ENCODE measurements around the gene NUDT2. TPM values are rescaled to one million over a fixed set of nuclear protein-coding genes. Genes with fewer than 3 reads are reported as not detected.
"Not testable (repeated sequence)": the region's sequence is repeated elsewhere in the genome, so short reads cannot be mapped to it uniquely, and the experiment has no call there.

Gene NUDT2
- 22.6 TPM for total RNA-seq (ENCODE audit: insufficient read depth, low replicate concordance)

- DNase-seq (ENCODE audit: low spot score): peak; percentile 100
These were observed at the start of gene NUDT2, which contains the start of gene KIF24 for GRCh38 chr9:34328987-34329832. TSS of gene NUDT2 (plus strand) at chr9:34329569. CDS start at chr9:34339040, 9,471 bp downstream. TSS of gene KIF24 (minus strand) at chr9:34329268. CDS start at chr9:34311346, 17,922 bp downstream.

- DNase-seq (ENCODE audit: low spot score): no peak
These were observed 47.3 kb upstream of the NUDT2 start for GRCh38 chr9:34282096-34282495.

- no peak for DNase-seq (ENCODE audit: low spot score)
These were observed 40.2 kb upstream of the NUDT2 start for GRCh38 chr9:34289159-34289558.

- DNase-seq (ENCODE audit: low spot score): peak; percentile 3
These were observed 38.3 kb upstream of the NUDT2 start for GRCh38 chr9:34291023-34291422.

- DNase-seq (ENCODE audit: low spot score): no peak
These were observed 37.9 kb upstream of the NUDT2 start for GRCh38 chr9:34291423-34291822.

- DNase-seq (ENCODE audit: low spot score): no peak
These were observed 36.8 kb upstream of the NUDT2 start for GRCh38 chr9:34292552-34292951.

GRCh38 chr9:34301064-34301463 lies 28.3 kb upstream of the NUDT2 start:
- DNase-seq (ENCODE audit: low spot score): not testable (repeated sequence)

GRCh38 chr9:34308316-34308715 lies 21.1 kb upstream of the NUDT2 start:
- not testable (repeated sequence) for DNase-seq (ENCODE audit: low spot score)

GRCh38 chr9:34310215-34310614 lies 19.2 kb upstream of the NUDT2 start:
- DNase-seq (ENCODE audit: low spot score): no peak

- no peak for DNase-seq (ENCODE audit: low spot score)
These were observed 17.7 kb upstream of the NUDT2 start for GRCh38 chr9:34311499-34312185.

- no peak for DNase-seq (ENCODE audit: low spot score)
These were observed 11.9 kb upstream of the NUDT2 start for GRCh38 chr9:34317436-34317835.

GRCh38 chr9:34318163-34318790 lies 11.1 kb upstream of the NUDT2 start:
- no peak for DNase-seq (ENCODE audit: low spot score)

GRCh38 chr9:34321451-34321850 lies 7.9 kb upstream of the NUDT2 start:
- DNase-seq (ENCODE audit: low spot score): no peak

GRCh38 chr9:34322899-34323591 lies 6.3 kb upstream of the NUDT2 start:
- no peak for DNase-seq (ENCODE audit: low spot score)

GRCh38 chr9:34326690-34327089 lies 2.7 kb upstream of the NUDT2 start:
- no peak for DNase-seq (ENCODE audit: low spot score)

- no peak for DNase-seq (ENCODE audit: low spot score)
These were observed 826 bp upstream of the NUDT2 start for GRCh38 chr9:34328500-34328986.

- no peak for DNase-seq (ENCODE audit: low spot score)
These were observed 1.8 kb downstream of the NUDT2 start for GRCh38 chr9:34331196-34331595.

GRCh38 chr9:34332076-34332964 lies 3.0 kb downstream of the NUDT2 start:
- peak; percentile 63 for DNase-seq (ENCODE audit: low spot score)

- DNase-seq (ENCODE audit: low spot score): no peak
These were observed 4.5 kb downstream of the NUDT2 start for GRCh38 chr9:34333836-34334235.

- DNase-seq (ENCODE audit: low spot score): no peak
These were observed 5.0 kb downstream of the NUDT2 start for GRCh38 chr9:34334337-34334824.
